Gastrocnemius medialis (tissue), 4 donors: ENCODE measurements around the gene TAC4.

ENCODE experiments used
- CTCF ChIP-seq, 5 experiments: fragments of 450-650 bp in 3 of 5; fragments of 200-600 bp in 2 of 5; sonication (generic) in 2 of 5; IDR thresholded peaks in 4 of 5; conservative IDR thresholded peaks in 1 of 5; 1 replicate in 4 of 5; 2 replicates in 1 of 5; pipeline ENCODE4 v1.5.1; 2016 to 2019; ENCODE audit warnings: antibody characterized with exemption in 5 of 5, mild to moderate bottlenecking in 3 of 5, moderate library complexity in 3 of 5
- POLR2A ChIP-seq, 2 donors: fragments of 450-650 bp; IDR thresholded peaks; one replicate each; pipeline ENCODE4 v1.6.1; 2017; ENCODE audit warnings: antibody characterized with exemption in 2 of 2, mild to moderate bottlenecking in 2 of 2, moderate library complexity in 2 of 2

GRCh38 chr17:49854126-49854525 is 6.3 kb upstream of the TAC4 start:
- TF ChIP-seq CTCF (IDR thresholded peaks at IDR 0.05 in 4 of 5, conservative IDR thresholded peaks at IDR 0.05 in 1 of 5) (no peak), POLR2A (IDR thresholded peaks at IDR 0.05) (no peak)
